ENCODE data around the gene TREM1.

The TREM1 gene

DNA sequence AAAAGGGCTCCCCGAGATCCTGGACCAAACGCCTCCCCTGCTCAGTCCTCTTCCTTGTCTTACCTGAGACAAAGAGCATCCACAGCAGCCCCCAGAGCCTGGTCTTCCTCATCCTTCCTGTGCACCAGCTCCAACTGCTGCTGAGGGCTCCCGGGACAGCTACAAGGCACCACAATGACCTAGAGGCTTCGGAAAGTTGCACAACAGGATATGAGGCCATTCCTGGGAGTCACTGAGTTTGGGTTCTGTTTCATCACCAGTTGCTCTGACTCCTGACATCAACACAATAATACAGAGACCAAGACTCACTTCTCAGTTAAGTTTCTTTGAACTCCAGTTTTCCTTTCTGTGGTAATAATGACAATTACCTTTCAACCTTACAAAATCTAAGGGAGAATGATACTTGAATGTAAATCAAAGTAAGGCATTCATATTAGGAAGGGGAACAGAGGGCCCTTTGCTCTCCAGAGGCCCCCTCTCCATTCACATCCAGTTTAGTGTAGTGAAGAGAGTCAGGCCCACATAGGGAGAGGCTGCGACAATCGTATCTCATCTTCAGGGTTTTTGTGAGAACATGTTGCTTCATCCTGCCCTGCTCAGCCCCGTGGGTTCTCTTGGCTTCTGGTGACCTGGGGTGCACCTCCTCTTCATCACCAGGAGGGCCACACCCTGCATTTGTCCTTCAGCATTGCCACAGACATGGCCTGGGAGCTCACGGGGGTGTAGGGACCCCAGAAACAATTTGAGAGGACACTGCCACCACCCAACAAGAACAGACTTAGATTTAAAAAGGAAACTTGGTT is at the start of gene TREM1:
TREM1 (minus strand) TSS at position 139 of the 803 bp plus-strand sequence; CDS start at position 112, 27 bp downstream.
- Mint-ChIP-seq H3K9me3 (no peaks in the 10 kb centered on the region), H3K27ac (no peak within 1 kb of the TSS), H3K36me3 (no peaks in the 10 kb centered on the region), H3K4me1 (peaks cover 6% of the 10 kb centered on the region), H3K4me3 (no peak within 1 kb of the TSS), H3K27me3 (peaks cover 13% of the 10 kb centered on the region)
- ATAC-seq, result no peak

GRCh38 chr6:41335943-41336342 is 49.5 kb upstream of the TREM1 start:
- no peaks in the 10 kb centered on the region for H3K36me3 Mint-ChIP-seq
- H3K27ac Mint-ChIP-seq, result peak overlapping the region; percentile 78
- H3K4me3 Mint-ChIP-seq, result no peak overlapping the region
- no peak for ATAC-seq
- H3K27me3 Mint-ChIP-seq, result no peaks in the 10 kb centered on the region
- peaks cover 43% of the 10 kb centered on the region for H3K4me1 Mint-ChIP-seq
- no peaks in the 10 kb centered on the region for H3K9me3 Mint-ChIP-seq

DNA sequence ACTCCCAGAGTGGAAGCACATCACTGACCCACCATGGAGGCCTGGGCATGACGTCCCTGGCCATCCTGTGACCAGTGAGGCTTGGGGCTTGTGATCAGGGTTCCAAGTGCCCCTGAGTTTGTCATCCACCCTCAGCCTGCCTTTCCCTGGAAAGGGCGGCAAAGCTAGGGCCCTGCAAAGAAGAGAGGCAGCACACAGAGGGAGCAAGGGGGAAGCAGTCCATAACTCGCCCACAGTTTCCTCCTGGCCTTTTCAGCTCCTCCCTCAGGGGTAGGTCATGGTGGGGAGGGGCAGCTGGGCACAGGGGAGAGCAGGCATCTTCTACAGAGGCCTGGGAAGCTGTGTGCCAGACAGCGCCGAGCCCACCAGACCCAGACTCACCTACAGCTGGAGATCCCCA is 48.8 kb upstream of the TREM1 start, which contains the start of gene NCR2:
NCR2 (plus strand) TSS at position 313 of the 400 bp plus-strand sequence. CDS start 269 bp downstream, outside the sequence.
- Mint-ChIP-seq H3K27ac (peak within 1 kb of the TSS; percentile 78), H3K36me3 (no peaks in the 10 kb centered on the region), H3K4me1 (peaks cover 43% of the 10 kb centered on the region), H3K9me3 (no peaks in the 10 kb centered on the region), H3K4me3 (peak within 1 kb of the TSS; percentile 22), H3K27me3 (no peaks in the 10 kb centered on the region)
- ATAC-seq, result no peak

DNA sequence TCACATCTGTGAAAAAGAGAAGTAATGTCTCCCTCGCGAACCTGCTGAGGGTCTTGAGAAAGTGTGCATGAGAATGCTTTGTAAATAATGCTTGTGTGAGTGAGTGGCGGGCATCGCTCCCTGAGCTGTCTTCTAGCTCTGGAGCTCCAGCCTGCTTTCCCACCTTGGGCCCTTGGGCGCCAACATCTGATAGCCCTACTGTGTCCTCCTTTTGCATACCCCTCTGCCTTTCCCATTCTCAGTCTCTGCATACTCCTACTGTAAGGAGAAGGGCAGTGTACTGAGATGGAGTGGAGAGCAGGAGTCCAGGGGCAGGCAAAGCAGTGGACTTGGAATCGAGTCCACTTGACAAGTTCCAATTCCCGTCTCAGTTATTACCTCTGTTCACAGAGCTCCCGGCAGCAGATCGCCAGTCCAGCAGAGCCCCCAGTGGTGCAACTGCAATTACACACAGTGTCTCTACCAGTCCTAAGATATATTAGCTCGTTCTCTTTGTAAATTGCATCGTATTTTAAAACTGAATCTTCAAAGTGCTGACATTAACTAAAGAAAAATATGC is 48.1 kb upstream of the TREM1 start:
- Mint-ChIP-seq H3K27ac (peak overlapping the region; percentile 78), H3K27me3 (no peaks in the 10 kb centered on the region), H3K36me3 (no peaks in the 10 kb centered on the region), H3K4me3 (peak overlapping the region; percentile 4), H3K9me3 (no peaks in the 10 kb centered on the region), H3K4me1 (peaks cover 43% of the 10 kb centered on the region)
- no peak for ATAC-seq

GRCh38 chr6:41332842-41333736 is 46.6 kb upstream of the TREM1 start:
- Mint-ChIP-seq H3K9me3 (no peaks in the 10 kb centered on the region), H3K27me3 (no peaks in the 10 kb centered on the region), H3K4me1 (peaks cover 43% of the 10 kb centered on the region), H3K36me3 (no peaks in the 10 kb centered on the region), H3K4me3 (peak overlapping the region; percentile 19), H3K27ac (peak overlapping the region; percentile 78)
- ATAC-seq, result no peak

DNA sequence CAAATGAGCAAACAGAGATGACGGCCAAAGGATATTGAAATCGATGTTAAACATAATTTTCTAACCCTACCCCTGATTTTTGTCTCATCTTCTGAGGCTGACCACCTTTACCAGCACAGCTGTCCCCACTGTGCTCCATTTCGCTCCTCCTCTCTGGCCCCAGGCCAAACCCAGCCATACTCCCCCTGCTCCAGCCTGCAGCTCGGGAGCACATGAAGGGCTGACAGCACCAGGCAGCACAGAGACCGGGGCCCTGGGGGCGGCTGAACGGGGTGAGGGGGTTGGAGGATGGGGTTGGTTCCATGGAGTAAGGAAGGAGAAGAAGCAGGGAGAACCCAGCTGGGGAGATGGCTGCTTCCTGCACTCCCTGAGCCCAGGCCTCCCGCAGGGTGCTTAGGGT is 45.8 kb upstream of the TREM1 start:
- H3K4me1 Mint-ChIP-seq, result peaks cover 43% of the 10 kb centered on the region
- H3K4me3 Mint-ChIP-seq, result no peak overlapping the region
- no peaks in the 10 kb centered on the region for H3K36me3 Mint-ChIP-seq
- peak overlapping the region; percentile 78 for H3K27ac Mint-ChIP-seq
- no peak for ATAC-seq
- H3K27me3 Mint-ChIP-seq, result no peaks in the 10 kb centered on the region
- no peaks in the 10 kb centered on the region for H3K9me3 Mint-ChIP-seq

DNA sequence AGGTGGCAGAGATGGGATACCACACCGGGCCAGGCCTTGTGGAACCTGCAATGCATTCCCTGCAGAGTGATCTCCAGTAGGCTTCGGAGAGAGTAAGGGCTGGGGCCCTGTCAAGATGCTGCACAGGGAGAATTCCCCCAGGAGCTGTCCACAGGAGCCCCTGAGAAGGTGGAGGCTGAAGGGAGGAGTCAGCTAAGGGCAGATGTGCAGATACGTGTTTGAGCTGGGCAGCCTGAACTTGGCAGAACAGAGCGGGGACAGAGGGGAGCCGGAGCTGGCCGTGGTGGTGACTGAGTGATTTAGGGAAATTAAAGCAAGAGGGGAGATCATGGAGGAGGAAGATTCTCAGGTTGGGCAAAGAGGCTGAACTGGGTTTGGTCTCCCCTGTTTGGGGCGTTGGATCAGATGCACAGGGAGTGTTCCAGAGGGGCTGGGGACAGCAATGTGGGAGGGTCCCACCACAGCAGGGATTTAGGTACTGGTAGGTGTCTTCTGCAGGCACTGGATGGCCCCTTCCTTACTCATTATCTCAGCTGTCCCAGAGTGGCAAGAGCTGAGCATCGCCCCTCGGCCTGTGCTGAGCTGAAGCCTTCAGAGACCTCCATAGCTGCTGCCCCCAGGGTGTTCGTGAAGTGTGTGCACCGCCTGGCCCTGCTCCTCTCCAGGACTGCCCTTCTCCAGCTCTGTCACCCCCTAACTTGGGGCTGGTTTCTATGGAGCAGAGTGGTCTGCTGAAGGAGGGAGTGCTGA is 45.1 kb upstream of the TREM1 start:
- peaks cover 43% of the 10 kb centered on the region for H3K4me1 Mint-ChIP-seq
- peaks cover 1% of the 10 kb centered on the region for H3K27me3 Mint-ChIP-seq
- no peak for ATAC-seq
- no peak overlapping the region for H3K27ac Mint-ChIP-seq
- no peak overlapping the region for H3K4me3 Mint-ChIP-seq
- H3K36me3 Mint-ChIP-seq, result no peaks in the 10 kb centered on the region
- H3K9me3 Mint-ChIP-seq, result no peaks in the 10 kb centered on the region

DNA sequence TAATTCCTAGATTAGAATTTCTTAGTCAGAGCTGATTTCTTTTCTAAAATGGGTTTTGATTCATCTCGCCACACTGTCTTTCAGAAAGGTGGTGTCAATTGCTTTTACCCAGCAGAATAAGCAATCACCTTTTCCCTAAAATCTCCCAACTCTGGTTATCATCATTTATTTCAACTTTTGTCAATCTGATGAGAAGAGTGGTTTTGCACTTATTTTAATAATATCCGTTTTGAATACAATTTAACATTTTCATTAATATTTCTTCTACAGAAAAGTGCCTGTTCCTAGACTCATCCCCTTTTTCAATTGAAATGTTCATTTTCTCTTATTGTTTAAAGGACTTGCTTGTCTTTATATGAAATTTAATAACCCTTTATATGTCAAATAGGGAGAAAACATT is 40.7 kb upstream of the TREM1 start:
- no peaks in the 10 kb centered on the region for H3K36me3 Mint-ChIP-seq
- H3K4me3 Mint-ChIP-seq, result no peak overlapping the region
- H3K27ac Mint-ChIP-seq, result no peak overlapping the region
- peaks cover 13% of the 10 kb centered on the region for H3K27me3 Mint-ChIP-seq
- ATAC-seq, result no peak
- peaks cover 3% of the 10 kb centered on the region for H3K4me1 Mint-ChIP-seq
- no peaks in the 10 kb centered on the region for H3K9me3 Mint-ChIP-seq

- Mint-ChIP-seq H3K27ac (no peak overlapping the region), H3K27me3 (peaks cover 13% of the 10 kb centered on the region), H3K4me1 (no peaks in the 10 kb centered on the region), H3K9me3 (no peaks in the 10 kb centered on the region), H3K4me3 (no peak overlapping the region), H3K36me3 (no peaks in the 10 kb centered on the region)
- ATAC-seq, result no peak
Measured at GRCh38 chr6:41326092-41326491, 39.6 kb upstream of the TREM1 start.

- Mint-ChIP-seq H3K27me3 (peaks cover 13% of the 10 kb centered on the region), H3K36me3 (no peaks in the 10 kb centered on the region), H3K4me3 (no peak overlapping the region), H3K4me1 (no peaks in the 10 kb centered on the region), H3K27ac (no peak overlapping the region), H3K9me3 (no peaks in the 10 kb centered on the region)
- no peak for ATAC-seq
Measured at GRCh38 chr6:41325446-41326066, 39.1 kb upstream of the TREM1 start.

DNA sequence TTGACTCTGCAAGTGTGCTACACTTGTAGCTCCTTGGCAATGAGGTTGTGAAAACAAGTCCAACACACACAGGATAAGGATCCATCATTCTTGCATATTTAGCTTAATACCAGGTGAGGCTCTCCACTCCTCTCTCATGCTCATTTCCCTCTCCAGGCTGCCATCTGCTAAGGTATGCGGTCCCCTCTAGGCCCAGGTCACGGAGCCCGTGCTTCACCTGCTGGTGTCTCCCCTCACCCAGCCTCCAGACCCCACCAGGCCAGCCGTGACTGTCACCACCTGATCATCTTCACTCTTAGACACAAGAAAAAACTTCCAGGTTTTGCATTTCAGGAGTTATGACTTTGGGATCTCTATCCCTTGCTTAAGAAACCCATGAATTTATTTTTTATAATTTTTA is 34.7 kb upstream of the TREM1 start:
- Mint-ChIP-seq H3K27ac (no peak overlapping the region), H3K9me3 (no peaks in the 10 kb centered on the region), H3K4me3 (no peak overlapping the region), H3K4me1 (peaks cover 14% of the 10 kb centered on the region), H3K27me3 (peaks cover 13% of the 10 kb centered on the region), H3K36me3 (no peaks in the 10 kb centered on the region)
- ATAC-seq, result no peak

GRCh38 chr6:41318654-41319565 is 32.4 kb upstream of the TREM1 start:
- H3K36me3 Mint-ChIP-seq, result no peaks in the 10 kb centered on the region
- H3K27ac Mint-ChIP-seq, result peak overlapping the region; percentile 59
- peak; percentile 96 for ATAC-seq
- no peaks in the 10 kb centered on the region for H3K9me3 Mint-ChIP-seq
- peak overlapping the region; percentile 80 for H3K4me3 Mint-ChIP-seq
- peaks cover 13% of the 10 kb centered on the region for H3K27me3 Mint-ChIP-seq
- H3K4me1 Mint-ChIP-seq, result peaks cover 25% of the 10 kb centered on the region

- Mint-ChIP-seq H3K4me3 (peak overlapping the region; percentile 80), H3K9me3 (no peaks in the 10 kb centered on the region), H3K36me3 (no peaks in the 10 kb centered on the region), H3K4me1 (peaks cover 27% of the 10 kb centered on the region), H3K27me3 (peaks cover 19% of the 10 kb centered on the region), H3K27ac (peak overlapping the region; percentile 59)
- no peak for ATAC-seq
Measured at GRCh38 chr6:41318261-41318653, 31.8 kb upstream of the TREM1 start.

Data from stimulated activated memory B cell treated with anti-CD40 and anti-IgM and Interleukin-4, amounts not matched to agents 10 μg/mL and 1 μg/mL and 100 μg/mL, for 72 hours (primary cell).